Endothelial cell of umbilical vein (primary cell): ENCODE measurements around the gene RFLNA.

ENCODE experiments used
- CTCF ChIP-seq, 2 donors: IDR thresholded peaks; 1 replicate in 1 of 2; 2 replicates in 1 of 2; pipeline ENCODE4 v1.5.1; 2011; ENCODE audit warnings: low read length in 2 of 2, mild to moderate bottlenecking in 2 of 2, moderate library complexity in 2 of 2, control low read depth in 1 of 2, inconsistent platforms in 1 of 2, low read depth in 1 of 2; ENCODE audit not compliant: insufficient read depth in 1 of 2; ENCODE audit errors: extremely low read depth in 1 of 2
- EZH2 ChIP-seq: IDR thresholded peaks from 2 replicates; pipeline ENCODE4 v1.6.1; 2012; ENCODE audit warnings: borderline replicate concordance, low read depth, mild to moderate bottlenecking, moderate library complexity, low read length, inconsistent platforms; ENCODE audit not compliant: severe bottlenecking
- FOS ChIP-seq: IDR thresholded peaks from 2 replicates; pipeline ENCODE4 v1.6.1; 2011; ENCODE audit warnings: mild to moderate bottlenecking, low read length, moderate library complexity, borderline replicate concordance; ENCODE audit not compliant: insufficient read depth
- JUN ChIP-seq: IDR thresholded peaks from 2 replicates; pipeline ENCODE4 v1.6.1; 2011; ENCODE audit warnings: borderline replicate concordance, low read depth; ENCODE audit not compliant: insufficient read length, insufficient read depth
- MAX ChIP-seq: IDR thresholded peaks from 2 replicates; pipeline ENCODE4 v1.6.1; 2011; ENCODE audit not compliant: insufficient read depth, insufficient read length
- POLR2A ChIP-seq: IDR thresholded peaks from 2 replicates; pipeline ENCODE4 v1.6.1; 2012; ENCODE audit warnings: low read depth, mild to moderate bottlenecking, control low read depth, low read length
- POLR2AphosphoS5 ChIP-seq: IDR thresholded peaks from 2 replicates; pipeline ENCODE4 v1.6.1; 2012; ENCODE audit warnings: low read depth, mild to moderate bottlenecking, control low read depth, low read length, moderate library complexity; ENCODE audit not compliant: insufficient read depth

- TF ChIP-seq CTCF (IDR thresholded peaks at IDR 0.05; ENCODE audit: extremely low read depth in 1 of 2, insufficient read depth in 1 of 2, low read depth in 1 of 2, low read length in 2 of 2) (no peak), POLR2AphosphoS5 (no peak), POLR2A (no peak), FOS (no peak), MAX (no peak), EZH2 (no peak), JUN (no peak)
Observed at GRCh38 chr12:124321556-124322270, 26.8 kb downstream of the RFLNA start.
